ENCODE measurements around the gene CCDC106.

The CCDC106 gene

GRCh38 chr19:55700813-55701212, 52.8 kb downstream of the CCDC106 start:
- H3K4me1 ChIP-seq (ENCODE audit: insufficient read depth, low read length, poor library complexity, severe bottlenecking), result no peaks in the 10 kb centered on the region
- H3K4me2 ChIP-seq (ENCODE audit: low read depth, low read length, poor library complexity, severe bottlenecking), result no peak overlapping the region
- H3K9me2 ChIP-seq (replicated peaks; ENCODE audit: low read depth, low read length), result no peaks in the 10 kb centered on the region
- no peaks in the 10 kb centered on the region for H3K9me3 ChIP-seq (ENCODE audit: insufficient read depth, low read depth, low read length)
- H3K79me2 ChIP-seq (ENCODE audit: insufficient read depth, low read length), result no peaks in the 10 kb centered on the region
- no peak for TF ChIP-seq EZH2phosphoT487 (IDR thresholded peaks at IDR 0.05; ENCODE audit: borderline replicate concordance)
- TF ChIP-seq, protein P1, sequence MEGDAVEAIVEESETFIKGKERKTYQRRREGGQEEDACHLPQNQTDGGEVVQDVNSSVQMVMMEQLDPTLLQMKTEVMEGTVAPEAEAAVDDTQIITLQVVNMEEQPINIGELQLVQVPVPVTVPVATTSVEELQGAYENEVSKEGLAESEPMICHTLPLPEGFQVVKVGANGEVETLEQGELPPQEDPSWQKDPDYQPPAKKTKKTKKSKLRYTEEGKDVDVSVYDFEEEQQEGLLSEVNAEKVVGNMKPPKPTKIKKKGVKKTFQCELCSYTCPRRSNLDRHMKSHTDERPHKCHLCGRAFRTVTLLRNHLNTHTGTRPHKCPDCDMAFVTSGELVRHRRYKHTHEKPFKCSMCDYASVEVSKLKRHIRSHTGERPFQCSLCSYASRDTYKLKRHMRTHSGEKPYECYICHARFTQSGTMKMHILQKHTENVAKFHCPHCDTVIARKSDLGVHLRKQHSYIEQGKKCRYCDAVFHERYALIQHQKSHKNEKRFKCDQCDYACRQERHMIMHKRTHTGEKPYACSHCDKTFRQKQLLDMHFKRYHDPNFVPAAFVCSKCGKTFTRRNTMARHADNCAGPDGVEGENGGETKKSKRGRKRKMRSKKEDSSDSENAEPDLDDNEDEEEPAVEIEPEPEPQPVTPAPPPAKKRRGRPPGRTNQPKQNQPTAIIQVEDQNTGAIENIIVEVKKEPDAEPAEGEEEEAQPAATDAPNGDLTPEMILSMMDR (conservative IDR thresholded peaks at IDR 0.05; ENCODE audit: low read length), result no peak
- no peak overlapping the region for H3K4me3 ChIP-seq (ENCODE audit: low read length, poor library complexity, severe bottlenecking)
- no peak overlapping the region for H3K9ac ChIP-seq (ENCODE audit: low read depth, low read length, poor library complexity, severe bottlenecking)
- H3K36me3 ChIP-seq (ENCODE audit: insufficient read depth, low read length), result peaks cover 13% of the 10 kb centered on the region; the same call in 1 of the 2 replicates
- no peaks in the 10 kb centered on the region for H4K20me1 ChIP-seq (ENCODE audit: insufficient read depth, low read length, poor library complexity, severe bottlenecking)
- no peaks in the 10 kb centered on the region for H3F3A ChIP-seq (ENCODE audit: low read depth)
- no peak overlapping the region for H2AFZ ChIP-seq (ENCODE audit: low read length)
- H3K27me3 ChIP-seq (ENCODE audit: insufficient read depth, low read length, poor library complexity, severe bottlenecking), result no peaks in the 10 kb centered on the region

DNA sequence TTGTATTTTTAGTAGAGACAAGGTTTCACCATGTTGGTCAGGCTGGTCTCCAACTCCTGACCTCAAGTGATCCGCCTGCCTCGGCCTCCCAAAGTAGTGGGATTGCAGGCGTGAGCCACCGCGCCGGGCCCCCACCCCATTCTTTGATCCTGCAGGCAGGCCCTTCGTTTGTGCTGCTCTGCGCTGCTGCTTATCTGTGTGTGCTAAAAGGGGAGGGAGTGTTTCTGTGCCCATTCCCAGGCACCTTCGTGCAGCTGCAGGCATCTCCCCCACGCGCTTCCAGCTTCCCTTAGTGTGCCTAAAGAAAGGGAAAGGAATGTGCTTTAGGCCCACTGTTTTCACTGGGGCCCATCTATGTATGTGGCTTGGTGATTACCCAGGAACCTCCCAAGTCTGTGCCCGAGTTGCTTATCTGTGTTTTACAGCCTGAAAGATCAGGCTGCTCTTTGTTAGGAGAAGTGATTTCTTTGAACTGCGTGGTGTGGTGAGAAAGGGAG, 54.2 kb downstream of the CCDC106 start:
- no peak for TF ChIP-seq EZH2phosphoT487 (IDR thresholded peaks at IDR 0.05; ENCODE audit: borderline replicate concordance)
- TF ChIP-seq, protein P1 (conservative IDR thresholded peaks at IDR 0.05; ENCODE audit: low read length), result no peak
- no peaks in the 10 kb centered on the region for H3K79me2 ChIP-seq (ENCODE audit: insufficient read depth, low read length)
- H4K20me1 ChIP-seq (ENCODE audit: insufficient read depth, low read length, poor library complexity, severe bottlenecking), result no peaks in the 10 kb centered on the region

More for the DNA sequence above, 54.2 kb downstream of the CCDC106 start:
- H3K9me2 ChIP-seq (replicated peaks; ENCODE audit: low read depth, low read length), result no peaks in the 10 kb centered on the region
- no peaks in the 10 kb centered on the region for H3K9me3 ChIP-seq (ENCODE audit: insufficient read depth, low read depth, low read length)
- H3F3A ChIP-seq (ENCODE audit: low read depth), result no peaks in the 10 kb centered on the region
- H3K4me1 ChIP-seq (ENCODE audit: insufficient read depth, low read length, poor library complexity, severe bottlenecking), result no peaks in the 10 kb centered on the region
- H3K4me2 ChIP-seq (ENCODE audit: low read depth, low read length, poor library complexity, severe bottlenecking), result no peak overlapping the region
- H3K9ac ChIP-seq (ENCODE audit: low read depth, low read length, poor library complexity, severe bottlenecking), result no peak overlapping the region
- H3K36me3 ChIP-seq (ENCODE audit: insufficient read depth, low read length), result peaks cover 4% of the 10 kb centered on the region; the same call in 1 of the 2 replicates
- H2AFZ ChIP-seq (ENCODE audit: low read length), result no peak overlapping the region
- no peak overlapping the region for H3K4me3 ChIP-seq (ENCODE audit: low read length, poor library complexity, severe bottlenecking)
- no peaks in the 10 kb centered on the region for H3K27me3 ChIP-seq (ENCODE audit: insufficient read depth, low read length, poor library complexity, severe bottlenecking)

All from Loucy (cell line).